Stomach (tissue), 4 donors: ENCODE results near the gene MPI.

Source experiments
- POLR2A ChIP-seq, 4 donors: fragments of 450-650 bp; IDR thresholded peaks; one replicate each; pipeline ENCODE4 v1.6.1; 2016; ENCODE audit warnings: antibody characterized with exemption in 4 of 4, control low read depth in 2 of 4, mild to moderate bottlenecking in 1 of 4, moderate library complexity in 1 of 4
- POLR2AphosphoS5 ChIP-seq, 3 donors: sonication (generic); formaldehyde crosslinking; IDR thresholded peaks; one replicate each; pipeline ENCODE4 v1.6.1; 2016; ENCODE audit warnings: antibody characterized with exemption in 3 of 3
- TF ChIP-seq, protein P1 (sequence below), 7 experiments: fragments of 450-650 bp in 4 of 7; fragments of 200-600 bp in 3 of 7; sonication (generic) in 3 of 7; IDR thresholded peaks; one replicate each; pipeline ENCODE4 v1.5.1; 2016 to 2019; ENCODE audit warnings: antibody characterized with exemption in 7 of 7, control low read depth in 2 of 7, mild to moderate bottlenecking in 1 of 7

DNA sequence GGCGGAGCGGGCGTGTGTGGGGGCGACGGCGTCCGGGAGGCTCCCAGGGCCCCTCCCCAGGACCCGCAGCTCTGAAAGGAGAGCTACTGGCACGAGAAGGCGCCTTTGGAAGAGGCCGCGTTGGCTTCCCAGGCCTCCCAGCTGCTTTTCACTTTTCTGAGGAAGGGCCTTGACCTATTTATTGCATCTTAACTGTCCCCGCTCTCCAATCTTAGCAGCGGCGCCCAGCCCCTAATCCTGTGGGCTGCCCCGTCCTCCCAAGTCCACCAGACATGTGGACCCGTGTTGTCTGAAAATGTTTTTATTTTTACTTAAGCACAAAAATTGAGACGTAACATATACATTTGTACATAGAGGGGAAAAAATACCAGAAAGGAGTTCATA, 46.4 kb upstream of the MPI start:
- TF ChIP-seq, protein P1, sequence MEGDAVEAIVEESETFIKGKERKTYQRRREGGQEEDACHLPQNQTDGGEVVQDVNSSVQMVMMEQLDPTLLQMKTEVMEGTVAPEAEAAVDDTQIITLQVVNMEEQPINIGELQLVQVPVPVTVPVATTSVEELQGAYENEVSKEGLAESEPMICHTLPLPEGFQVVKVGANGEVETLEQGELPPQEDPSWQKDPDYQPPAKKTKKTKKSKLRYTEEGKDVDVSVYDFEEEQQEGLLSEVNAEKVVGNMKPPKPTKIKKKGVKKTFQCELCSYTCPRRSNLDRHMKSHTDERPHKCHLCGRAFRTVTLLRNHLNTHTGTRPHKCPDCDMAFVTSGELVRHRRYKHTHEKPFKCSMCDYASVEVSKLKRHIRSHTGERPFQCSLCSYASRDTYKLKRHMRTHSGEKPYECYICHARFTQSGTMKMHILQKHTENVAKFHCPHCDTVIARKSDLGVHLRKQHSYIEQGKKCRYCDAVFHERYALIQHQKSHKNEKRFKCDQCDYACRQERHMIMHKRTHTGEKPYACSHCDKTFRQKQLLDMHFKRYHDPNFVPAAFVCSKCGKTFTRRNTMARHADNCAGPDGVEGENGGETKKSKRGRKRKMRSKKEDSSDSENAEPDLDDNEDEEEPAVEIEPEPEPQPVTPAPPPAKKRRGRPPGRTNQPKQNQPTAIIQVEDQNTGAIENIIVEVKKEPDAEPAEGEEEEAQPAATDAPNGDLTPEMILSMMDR (IDR thresholded peaks at IDR 0.05), result no peak
- TF ChIP-seq POLR2AphosphoS5 (IDR thresholded peaks at IDR 0.05) (no peak), POLR2A (IDR thresholded peaks at IDR 0.05) (no peak)
